Measurements from ENCODE around the gene SCCPDH.
"Not testable (repeated sequence)": the region's sequence is repeated elsewhere in the genome, so short reads cannot be mapped to it uniquely, and the experiment has no call there.

GRCh38 chr1:246719361-246719760 is 4.8 kb upstream of the SCCPDH start:
- TF ChIP-seq POLR2A (IDR thresholded peaks at IDR 0.05; ENCODE audit: low read depth, low read length); MYC (IDR thresholded peaks at IDR 0.05; ENCODE audit: low read depth, low read length); POLR2AphosphoS5 (IDR thresholded peaks at IDR 0.05; ENCODE audit: insufficient read depth, low read depth, low read length); EZH2 (IDR thresholded peaks at IDR 0.05; ENCODE audit: borderline replicate concordance, low read depth, low read length, severe bottlenecking); FOS (IDR thresholded peaks at IDR 0.05; ENCODE audit: borderline replicate concordance, insufficient read depth, low read length); JUN (IDR thresholded peaks at IDR 0.05; ENCODE audit: borderline replicate concordance, insufficient read depth, insufficient read length, low read depth): not testable (repeated sequence)
- TF ChIP-seq, protein P1, sequence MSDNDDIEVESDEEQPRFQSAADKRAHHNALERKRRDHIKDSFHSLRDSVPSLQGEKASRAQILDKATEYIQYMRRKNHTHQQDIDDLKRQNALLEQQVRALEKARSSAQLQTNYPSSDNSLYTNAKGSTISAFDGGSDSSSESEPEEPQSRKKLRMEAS (IDR thresholded peaks at IDR 0.05; ENCODE audit: insufficient read depth, insufficient read length): not testable (repeated sequence)
- TF ChIP-seq, protein P2, sequence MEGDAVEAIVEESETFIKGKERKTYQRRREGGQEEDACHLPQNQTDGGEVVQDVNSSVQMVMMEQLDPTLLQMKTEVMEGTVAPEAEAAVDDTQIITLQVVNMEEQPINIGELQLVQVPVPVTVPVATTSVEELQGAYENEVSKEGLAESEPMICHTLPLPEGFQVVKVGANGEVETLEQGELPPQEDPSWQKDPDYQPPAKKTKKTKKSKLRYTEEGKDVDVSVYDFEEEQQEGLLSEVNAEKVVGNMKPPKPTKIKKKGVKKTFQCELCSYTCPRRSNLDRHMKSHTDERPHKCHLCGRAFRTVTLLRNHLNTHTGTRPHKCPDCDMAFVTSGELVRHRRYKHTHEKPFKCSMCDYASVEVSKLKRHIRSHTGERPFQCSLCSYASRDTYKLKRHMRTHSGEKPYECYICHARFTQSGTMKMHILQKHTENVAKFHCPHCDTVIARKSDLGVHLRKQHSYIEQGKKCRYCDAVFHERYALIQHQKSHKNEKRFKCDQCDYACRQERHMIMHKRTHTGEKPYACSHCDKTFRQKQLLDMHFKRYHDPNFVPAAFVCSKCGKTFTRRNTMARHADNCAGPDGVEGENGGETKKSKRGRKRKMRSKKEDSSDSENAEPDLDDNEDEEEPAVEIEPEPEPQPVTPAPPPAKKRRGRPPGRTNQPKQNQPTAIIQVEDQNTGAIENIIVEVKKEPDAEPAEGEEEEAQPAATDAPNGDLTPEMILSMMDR (IDR thresholded peaks at IDR 0.05; ENCODE audit: extremely low read depth in 1 of 2, insufficient read depth in 1 of 2, low read depth in 1 of 2, low read length in 2 of 2): not testable (repeated sequence)
